ENCODE measurements around the gene MMP1. TPM values are rescaled to one million over a fixed set of nuclear protein-coding genes. Genes with fewer than 3 reads are reported as not detected.

The MMP1 gene
- total RNA-seq, 4 donors from 2014 or later: not detected

DNA sequence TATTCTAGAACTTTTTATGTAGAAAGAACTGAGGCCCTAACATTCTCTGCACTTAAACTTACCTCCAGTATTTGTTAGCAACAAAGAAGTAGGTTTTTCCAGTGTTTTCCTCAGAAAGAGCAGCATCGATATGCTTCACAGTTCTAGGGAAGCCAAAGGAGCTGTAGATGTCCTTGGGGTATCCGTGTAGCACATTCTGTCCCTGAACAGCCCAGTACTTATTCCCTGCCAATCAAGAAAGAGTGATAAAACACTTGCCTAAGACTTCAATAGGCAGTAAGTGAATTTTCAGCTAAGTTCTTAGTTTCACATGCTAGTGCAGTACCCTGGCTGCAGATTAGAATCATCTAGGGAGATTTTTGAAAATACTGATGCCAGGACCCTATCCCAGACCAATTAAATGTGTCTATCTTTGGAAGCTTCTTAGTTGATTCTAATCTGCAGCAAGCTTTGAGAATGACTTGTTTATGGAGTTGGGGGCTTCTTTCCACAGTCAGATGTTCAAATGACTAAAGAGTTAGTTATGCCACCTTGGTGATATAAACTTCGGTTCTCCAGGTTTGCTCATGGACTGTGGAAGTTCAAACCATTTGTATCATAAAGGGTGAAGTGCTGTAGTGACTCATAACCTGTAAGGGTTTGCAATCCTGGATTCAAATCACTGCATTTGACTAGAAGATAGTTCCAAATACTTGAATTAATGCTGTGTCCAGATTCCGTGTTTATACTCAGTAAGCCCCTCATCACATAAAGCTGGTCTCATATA lies 6.5 kb downstream of the MMP1 start:
- 70 to 82% methylated on average over 4 of the region's 4 CpGs for WGBS, 2 donors
- no peak for DNase-seq (ENCODE audit: low spot score in 2 of 2)
- TF ChIP-seq POLR2A (IDR thresholded peaks at IDR 0.05): no peak
- TF ChIP-seq, protein P1, sequence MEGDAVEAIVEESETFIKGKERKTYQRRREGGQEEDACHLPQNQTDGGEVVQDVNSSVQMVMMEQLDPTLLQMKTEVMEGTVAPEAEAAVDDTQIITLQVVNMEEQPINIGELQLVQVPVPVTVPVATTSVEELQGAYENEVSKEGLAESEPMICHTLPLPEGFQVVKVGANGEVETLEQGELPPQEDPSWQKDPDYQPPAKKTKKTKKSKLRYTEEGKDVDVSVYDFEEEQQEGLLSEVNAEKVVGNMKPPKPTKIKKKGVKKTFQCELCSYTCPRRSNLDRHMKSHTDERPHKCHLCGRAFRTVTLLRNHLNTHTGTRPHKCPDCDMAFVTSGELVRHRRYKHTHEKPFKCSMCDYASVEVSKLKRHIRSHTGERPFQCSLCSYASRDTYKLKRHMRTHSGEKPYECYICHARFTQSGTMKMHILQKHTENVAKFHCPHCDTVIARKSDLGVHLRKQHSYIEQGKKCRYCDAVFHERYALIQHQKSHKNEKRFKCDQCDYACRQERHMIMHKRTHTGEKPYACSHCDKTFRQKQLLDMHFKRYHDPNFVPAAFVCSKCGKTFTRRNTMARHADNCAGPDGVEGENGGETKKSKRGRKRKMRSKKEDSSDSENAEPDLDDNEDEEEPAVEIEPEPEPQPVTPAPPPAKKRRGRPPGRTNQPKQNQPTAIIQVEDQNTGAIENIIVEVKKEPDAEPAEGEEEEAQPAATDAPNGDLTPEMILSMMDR (IDR thresholded peaks at IDR 0.05): no peak
- no peak overlapping the region for H3K4me3 ChIP-seq (ENCODE audit: low read depth, poor library complexity, severe bottlenecking)
- intact Hi-C loops (cut with DNase I; ENCODE audit: low total_unique reads): no loop called here

DNA sequence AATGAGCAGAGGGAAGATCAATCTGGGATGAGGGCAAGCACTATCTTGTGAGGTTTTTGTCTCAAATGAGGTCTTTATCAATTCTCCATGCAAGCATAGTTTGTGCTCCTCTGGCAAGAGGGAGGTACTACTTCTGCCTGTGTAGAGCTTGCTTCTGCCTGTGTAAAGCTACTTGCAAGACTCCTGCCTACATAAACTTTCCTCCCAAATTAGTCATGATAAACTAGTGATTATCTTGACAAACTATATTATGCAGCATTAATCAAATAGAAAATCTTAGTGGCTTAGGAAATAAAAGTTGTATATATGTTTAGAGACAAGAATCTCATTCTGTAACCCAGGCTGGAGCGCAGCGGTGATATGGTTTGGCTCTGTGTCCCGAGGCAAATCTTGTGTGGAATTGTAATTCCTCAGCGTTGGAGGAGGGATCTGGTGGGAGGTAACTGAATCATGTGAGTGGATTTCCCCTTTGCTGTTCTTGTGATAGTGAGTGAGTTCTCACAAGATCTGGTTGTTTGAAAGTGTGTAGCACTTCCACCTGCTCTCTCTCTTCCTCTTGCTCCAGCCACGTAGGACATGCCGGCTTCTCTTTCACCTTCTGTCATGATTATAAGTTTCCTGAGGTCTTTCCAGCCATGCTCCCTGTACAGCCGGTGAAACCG lies 9.5 kb downstream of the MMP1 start:
- no peak overlapping the region for H3K4me3 ChIP-seq (ENCODE audit: low read depth, poor library complexity, severe bottlenecking)
- intact Hi-C loops (cut with DNase I; ENCODE audit: low total_unique reads): no loop called here
- DNase-seq (ENCODE audit: low spot score in 2 of 2): no peak
- 64 to 67% methylated on average over 8 of the region's 8 CpGs for WGBS, 2 donors
- no peak for TF ChIP-seq POLR2A (IDR thresholded peaks at IDR 0.05)
- TF ChIP-seq, protein P1 (IDR thresholded peaks at IDR 0.05): no peak

DNA sequence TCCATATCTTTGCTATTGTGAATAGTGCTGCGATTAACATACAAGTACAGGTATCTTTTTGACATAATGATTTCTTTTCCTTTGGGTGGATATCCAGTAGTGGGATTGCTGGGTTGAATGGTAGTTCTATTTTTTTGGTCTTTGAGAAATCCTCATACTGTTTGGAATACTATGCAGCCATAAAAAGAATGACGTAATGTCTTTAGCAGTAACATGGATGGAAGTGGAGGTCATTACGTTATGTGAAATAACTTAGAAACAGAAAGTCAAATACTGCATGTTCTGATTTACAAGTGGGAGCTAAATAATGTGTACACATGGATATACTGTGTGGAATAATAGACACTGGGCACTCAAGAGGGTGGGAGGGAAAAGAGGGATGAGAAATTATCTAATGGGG lies 13.6 kb downstream of the MMP1 start:
- no peak overlapping the region for H3K4me3 ChIP-seq (ENCODE audit: low read depth, poor library complexity, severe bottlenecking)
- WGBS, 2 donors: 75 to 80% methylated on average over 3 of the region's 3 CpGs
- intact Hi-C loops (cut with DNase I; ENCODE audit: low total_unique reads): no loop called here
- TF ChIP-seq, protein P1 (IDR thresholded peaks at IDR 0.05): no peak
- no peak for TF ChIP-seq POLR2A (IDR thresholded peaks at IDR 0.05)
- DNase-seq (ENCODE audit: low spot score in 2 of 2): no peak

DNA sequence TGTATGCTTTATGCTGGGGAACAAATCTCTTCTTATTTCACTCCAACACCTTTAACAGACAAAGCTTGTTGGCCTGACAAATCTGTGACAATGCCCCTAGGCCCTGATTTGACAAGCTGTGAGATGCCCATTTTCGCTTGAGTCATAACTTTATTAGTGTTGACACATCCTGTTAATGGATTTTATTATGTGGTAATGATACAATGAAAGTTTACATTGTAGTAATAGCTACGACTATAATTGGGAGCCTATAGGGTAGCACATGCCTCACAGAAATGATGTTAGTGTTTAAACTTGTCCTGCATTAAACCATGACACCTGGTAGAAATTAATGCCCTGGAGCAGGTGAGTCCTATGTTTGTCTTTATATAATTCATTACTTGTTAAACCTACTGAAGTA lies 14.2 kb downstream of the MMP1 start:
- H3K4me3 ChIP-seq (ENCODE audit: low read depth, poor library complexity, severe bottlenecking): no peak overlapping the region
- intact Hi-C loops (cut with DNase I; ENCODE audit: low total_unique reads): no loop called here
- 36 to 52% methylated on average over 2 of the region's 2 CpGs for WGBS, 2 donors
- DNase-seq (ENCODE audit: low spot score in 2 of 2): no peak
- TF ChIP-seq, protein P1 (IDR thresholded peaks at IDR 0.05): no peak
- TF ChIP-seq POLR2A (IDR thresholded peaks at IDR 0.05): no peak

DNA sequence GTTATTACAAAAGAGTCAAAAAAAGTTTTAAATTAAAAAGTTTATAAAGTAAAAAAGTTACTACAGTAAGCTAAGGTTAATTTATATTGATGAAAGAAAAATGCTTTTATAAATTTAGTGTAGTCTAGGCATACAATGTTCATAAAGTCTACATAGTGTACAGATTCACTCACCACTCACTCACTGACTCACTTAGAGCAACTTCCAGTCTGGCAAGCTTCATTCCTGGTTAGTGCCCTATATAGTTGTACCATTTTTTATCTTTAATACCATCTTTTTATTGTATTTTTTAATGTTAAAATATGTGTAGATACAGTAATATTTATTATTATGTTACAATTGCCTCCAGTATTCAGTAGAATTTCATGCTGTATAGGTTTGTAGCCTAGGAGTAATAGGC lies 14.9 kb downstream of the MMP1 start:
- no peak overlapping the region for H3K4me3 ChIP-seq (ENCODE audit: low read depth, poor library complexity, severe bottlenecking)
- TF ChIP-seq, protein P1 (IDR thresholded peaks at IDR 0.05): no peak
- TF ChIP-seq POLR2A (IDR thresholded peaks at IDR 0.05): no peak
- intact Hi-C loops (cut with DNase I; ENCODE audit: low total_unique reads): no loop called here
- no peak for DNase-seq (ENCODE audit: low spot score in 2 of 2)
